ACHN (cell line): ENCODE measurements around the gene AGT.
"Not testable (repeated sequence)": the region's sequence is repeated elsewhere in the genome, so short reads cannot be mapped to it uniquely, and the experiment has no call there.

Experiments
- DNase-seq: peaks from one replicate; pipeline ENCODE4 v3.0.0-alpha.2; 2015
- in situ Hi-C: cut with HindIII; loops from 2 replicates; pipeline ENCODE4 v1.10.0; 2017; ENCODE audit warnings: low sequenced_read_pairs, low pct_ligation_motif_present, low pct_unique_long_range_greater_than_20kb

Gene AGT

DNA sequence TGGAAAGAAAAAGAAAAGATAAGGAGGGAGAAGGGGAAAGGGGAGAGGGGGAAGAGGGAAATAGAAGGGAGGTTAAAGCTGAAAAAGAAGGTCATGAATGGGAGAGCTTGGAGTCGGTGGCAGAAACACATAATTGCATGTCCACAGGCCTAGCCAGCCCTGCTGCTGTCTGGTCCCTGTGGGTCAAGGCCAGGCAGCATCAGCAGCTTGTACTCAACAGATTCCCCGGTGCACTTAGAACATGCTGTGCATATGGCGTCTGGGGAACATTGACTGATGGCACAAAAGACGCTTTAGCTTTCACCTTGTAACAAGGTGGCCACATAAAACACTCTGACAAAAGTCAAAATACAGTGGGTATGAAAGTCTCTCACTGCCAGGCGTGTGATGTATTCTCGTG is 45.7 kb downstream of the AGT start:
- DNase-seq, result no peak
- in situ Hi-C loops, result no loop called here

- in situ Hi-C loops, result no loop called here
- no peak for DNase-seq
These were observed 51.9 kb downstream of the AGT start for GRCh38 chr1:230661976-230662375.

GRCh38 chr1:230658691-230659090 is 55.2 kb downstream of the AGT start:
- DNase-seq, result no peak
- in situ Hi-C loops, result no loop called here

GRCh38 chr1:230658103-230658502 is 55.8 kb downstream of the AGT start:
- in situ Hi-C loops, DNase-seq: not testable (repeated sequence)

DNA sequence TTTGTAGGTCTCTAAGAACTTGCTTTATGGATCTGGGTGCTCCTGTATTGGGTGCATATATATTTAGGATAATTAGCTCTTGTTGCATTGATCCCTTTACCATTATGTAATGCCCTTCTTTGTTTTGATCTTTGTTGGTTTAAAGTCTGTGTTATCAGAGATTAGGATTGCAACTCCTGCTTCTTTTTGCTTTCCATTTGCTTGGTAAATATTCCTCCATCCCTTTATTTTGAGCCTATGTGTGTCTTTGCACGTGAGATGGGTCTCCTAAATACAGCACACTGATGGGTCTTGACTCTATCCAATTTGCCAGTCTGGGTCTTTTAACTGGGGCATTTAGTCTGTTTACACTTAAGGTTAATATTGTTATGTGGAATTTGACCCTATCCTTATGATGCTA is 57.2 kb downstream of the AGT start:
- in situ Hi-C loops, DNase-seq: not testable (repeated sequence)
